GM19043 (cell line): ENCODE results near the gene MPST.

Experiments
- ATAC-seq: cut with Tn5 transposase; IDR thresholded peaks from one replicate; pipeline ENCODE4 v1.9.1; 2021; ENCODE audit warnings: low read depth; ENCODE audit not compliant: unreplicated experiment

The MPST gene

DNA sequence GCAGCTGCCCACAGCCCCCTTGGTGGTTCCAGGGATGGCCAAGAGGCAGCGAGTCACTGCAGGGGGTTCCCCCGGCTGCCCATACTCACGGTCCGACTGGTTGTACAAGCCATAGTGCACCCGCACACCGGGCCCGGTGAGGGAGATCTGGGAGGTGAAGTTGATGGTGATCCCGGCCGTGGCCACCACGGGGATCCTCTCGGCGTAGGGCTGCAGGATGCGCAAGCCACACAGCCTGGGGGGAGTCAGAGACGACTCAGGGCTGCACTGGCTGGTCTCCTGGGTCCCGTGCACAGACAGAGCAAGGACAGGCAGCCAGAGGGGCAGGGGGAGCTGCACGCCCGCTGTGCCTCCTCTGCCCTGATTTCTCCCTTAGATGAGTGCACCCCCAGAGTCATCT lies 55.5 kb downstream of the MPST start:
- no peak for ATAC-seq

DNA sequence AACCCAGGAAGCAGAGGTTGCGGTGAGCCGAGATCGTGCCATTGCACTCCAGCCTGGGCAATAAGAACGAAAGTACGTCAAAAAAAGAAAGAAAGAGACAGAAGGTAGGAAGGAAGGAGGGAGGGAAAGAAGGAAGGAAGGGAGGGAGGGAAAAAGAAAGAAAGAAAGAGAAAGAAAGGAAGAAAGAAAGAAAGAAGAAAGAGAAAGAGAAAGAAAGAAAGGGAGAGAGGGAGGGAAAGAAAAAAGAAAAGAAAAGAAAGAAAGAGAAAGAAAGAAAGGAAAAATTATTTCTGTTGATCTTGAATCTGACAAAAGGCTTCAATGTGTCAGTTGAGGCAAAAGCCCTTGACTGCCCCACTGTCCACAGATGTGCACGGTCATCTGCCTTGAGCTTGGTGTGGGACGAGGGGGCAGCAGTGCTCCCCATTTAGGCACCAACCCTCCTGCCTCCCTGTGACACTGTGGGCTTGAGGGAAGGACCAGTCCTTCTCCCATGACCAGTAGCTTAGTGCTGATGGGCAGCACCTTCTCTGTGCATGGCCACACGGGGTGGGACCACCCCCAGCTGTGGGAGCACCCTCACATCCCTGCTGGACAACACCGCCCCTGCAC lies 56.4 kb downstream of the MPST start:
- ATAC-seq = no peak

DNA sequence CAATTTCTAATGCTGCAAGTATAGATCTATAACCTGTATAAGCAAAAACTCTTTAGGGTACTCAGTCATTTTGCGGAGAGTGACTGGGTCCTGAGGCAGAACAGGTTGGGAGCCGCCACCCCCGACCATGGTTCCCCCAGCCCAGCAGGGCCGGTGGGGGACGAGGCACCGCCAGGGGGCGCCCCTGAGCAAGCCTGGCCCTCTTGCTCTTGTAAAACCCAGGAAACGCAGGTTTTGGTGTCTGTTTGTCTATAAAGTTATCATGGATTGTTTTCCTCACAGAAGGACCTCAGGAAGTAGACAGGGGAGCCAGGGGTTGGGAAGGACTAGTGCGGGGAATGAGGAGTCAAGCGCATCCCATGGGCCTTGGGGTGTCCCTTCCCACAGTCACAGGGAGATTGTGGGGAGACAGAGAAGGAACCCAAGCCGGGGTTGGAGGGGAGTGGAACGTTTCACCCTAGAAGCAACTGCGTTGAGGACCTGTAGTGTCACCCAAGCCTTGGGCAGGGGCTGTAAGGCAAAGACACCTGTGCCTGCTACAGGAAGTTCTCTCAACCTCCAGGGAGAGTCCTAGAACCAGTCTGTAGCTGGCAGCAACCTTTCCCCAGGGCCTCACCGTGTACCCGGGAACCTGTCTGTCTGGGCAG lies 58.4 kb downstream of the MPST start:
- ATAC-seq = no peak

DNA sequence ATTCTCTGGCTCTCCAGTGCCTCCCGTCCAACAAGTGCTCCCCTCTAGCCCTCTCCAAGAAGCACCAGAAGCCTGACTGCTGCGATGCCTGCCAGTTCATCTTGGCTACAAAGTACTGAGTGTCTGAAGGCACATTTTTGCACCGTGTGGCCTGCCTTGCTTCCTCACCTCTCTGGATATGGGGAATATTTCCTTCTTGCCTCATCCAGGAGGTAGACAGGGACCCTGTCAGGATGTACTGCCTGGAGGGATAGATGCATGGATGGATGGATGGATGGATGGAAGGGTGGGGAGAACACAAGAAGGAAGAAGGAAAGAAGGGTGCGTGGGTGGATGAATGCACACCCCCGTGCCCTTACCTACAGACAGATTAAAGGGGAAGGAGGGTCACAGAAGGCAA lies 59.6 kb downstream of the MPST start:
- ATAC-seq = no peak
